ENCODE data around the gene SMYD3. TPM values are rescaled to one million over a fixed set of nuclear protein-coding genes. Genes with fewer than 3 reads are reported as not detected.

SMYD3 gene
- total RNA-seq, 1 experiment from 2014 or later, result 25.5 TPM

DNA sequence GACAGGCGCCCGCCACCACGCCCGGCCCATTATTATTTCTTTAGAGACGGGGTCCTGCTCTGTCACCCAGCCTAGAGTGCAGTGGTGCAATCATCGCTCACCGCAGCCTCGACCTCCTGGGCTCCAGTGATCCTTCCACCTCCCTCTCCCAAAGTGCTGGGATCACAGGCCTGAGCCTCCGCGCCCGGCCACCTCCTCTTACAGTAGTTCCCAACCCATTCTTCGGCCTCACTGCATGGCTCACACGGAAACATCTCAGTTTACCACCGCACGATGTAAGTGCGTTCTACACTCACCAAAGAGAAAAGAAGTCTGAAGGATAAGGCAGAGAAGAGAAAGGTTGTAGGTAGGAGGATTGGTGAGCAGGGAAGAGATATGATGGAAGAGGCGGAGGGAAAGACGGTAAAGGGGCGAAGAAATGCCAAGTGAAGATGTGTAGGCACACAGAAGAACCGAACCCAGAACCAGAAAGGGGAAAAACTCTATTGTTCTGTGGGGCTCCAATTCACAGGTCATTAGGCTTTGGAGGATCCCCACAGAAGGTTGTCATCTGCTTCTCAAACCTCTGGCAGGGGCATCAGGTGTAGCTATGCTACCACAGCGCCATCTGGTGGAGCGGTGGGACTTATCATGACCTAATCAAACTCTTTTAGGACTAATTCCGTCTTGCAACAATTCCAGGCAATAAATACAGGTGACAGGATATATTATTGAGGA lies 504.2 kb downstream of the SMYD3 start:
- no peaks in the 10 kb centered on the region for H3K27me3 Mint-ChIP-seq (ENCODE audit: low read depth)
- peak; percentile 82 for DNase-seq
- no peaks in the 10 kb centered on the region for H3K9me3 Mint-ChIP-seq
- peaks cover 0 to 3% (median 2%) of the 10 kb centered on the region in 3 experiments; a peak in 2 of 7 replicates for H3K36me3 Mint-ChIP-seq (ENCODE audit: insufficient read depth in 1 of 3, low read depth in 3 of 3)
- TF ChIP-seq, protein P1, sequence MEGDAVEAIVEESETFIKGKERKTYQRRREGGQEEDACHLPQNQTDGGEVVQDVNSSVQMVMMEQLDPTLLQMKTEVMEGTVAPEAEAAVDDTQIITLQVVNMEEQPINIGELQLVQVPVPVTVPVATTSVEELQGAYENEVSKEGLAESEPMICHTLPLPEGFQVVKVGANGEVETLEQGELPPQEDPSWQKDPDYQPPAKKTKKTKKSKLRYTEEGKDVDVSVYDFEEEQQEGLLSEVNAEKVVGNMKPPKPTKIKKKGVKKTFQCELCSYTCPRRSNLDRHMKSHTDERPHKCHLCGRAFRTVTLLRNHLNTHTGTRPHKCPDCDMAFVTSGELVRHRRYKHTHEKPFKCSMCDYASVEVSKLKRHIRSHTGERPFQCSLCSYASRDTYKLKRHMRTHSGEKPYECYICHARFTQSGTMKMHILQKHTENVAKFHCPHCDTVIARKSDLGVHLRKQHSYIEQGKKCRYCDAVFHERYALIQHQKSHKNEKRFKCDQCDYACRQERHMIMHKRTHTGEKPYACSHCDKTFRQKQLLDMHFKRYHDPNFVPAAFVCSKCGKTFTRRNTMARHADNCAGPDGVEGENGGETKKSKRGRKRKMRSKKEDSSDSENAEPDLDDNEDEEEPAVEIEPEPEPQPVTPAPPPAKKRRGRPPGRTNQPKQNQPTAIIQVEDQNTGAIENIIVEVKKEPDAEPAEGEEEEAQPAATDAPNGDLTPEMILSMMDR (conservative IDR thresholded peaks at IDR 0.05), result peak; percentile 90
- no peak overlapping the region for H3K4me3 Mint-ChIP-seq
- Histone ChIP-seq H3T11ph (ENCODE audit: low read length) (no peak overlapping the region), H3K27me3 (ENCODE audit: insufficient read depth, low read length) (no peaks in the 10 kb centered on the region), H2BK5ac (ENCODE audit: insufficient read length, low read length) (no peak overlapping the region), H2BK120ac (ENCODE audit: low read depth, low read length, poor library complexity, severe bottlenecking) (no peak overlapping the region), H3K14ac (ENCODE audit: insufficient read depth, low read length) (no peak overlapping the region), H3K23ac (ENCODE audit: insufficient read length, low read depth, low read length) (no peak overlapping the region), H3K56ac (ENCODE audit: insufficient read length, low read depth, low read length) (no peak overlapping the region), H4K20me1 (ENCODE audit: control insufficient read depth, insufficient read depth, insufficient read length) (no peaks in the 10 kb centered on the region), H4K5ac (ENCODE audit: insufficient read length, low read depth, low read length) (no peak overlapping the region), H3K79me2 (ENCODE audit: insufficient read depth, low read length) (no peaks in the 10 kb centered on the region), H4K91ac (ENCODE audit: insufficient read length, low read depth, low read length) (no peak overlapping the region), H3K18ac (ENCODE audit: insufficient read length, low read depth, low read length) (no peak overlapping the region), H3K23me2 (ENCODE audit: insufficient read length, low read depth, low read length, poor library complexity, severe bottlenecking) (no peaks in the 10 kb centered on the region), H3K4me1 (ENCODE audit: insufficient read depth, low read length) (no peaks in the 10 kb centered on the region; the same call in 1 of the 2 replicates), H2BK15ac (ENCODE audit: low read depth, low read length) (no peak overlapping the region), H3K79me1 (ENCODE audit: insufficient read depth, low read depth, low read length, poor library complexity, severe bottlenecking) (no peaks in the 10 kb centered on the region), H2AK5ac (ENCODE audit: insufficient read length, low read length) (no peak overlapping the region), H3K9ac (ENCODE audit: extremely low read depth, insufficient read length, low read length) (no peak overlapping the region), H2BK12ac (ENCODE audit: insufficient read length, low read depth, low read length) (no peak overlapping the region), H4K8ac (replicated peaks; ENCODE audit: insufficient read length, low read depth, low read length) (no peak overlapping the region), H3K9me3 (ENCODE audit: control insufficient read depth, low read depth, low read length) (no peaks in the 10 kb centered on the region), H2AFZ (ENCODE audit: low read length) (no peak overlapping the region), H3K27ac (ENCODE audit: insufficient read length, low read depth, low read length) (no peak overlapping the region), H2BK20ac (ENCODE audit: low read depth, low read length, poor library complexity, severe bottlenecking) (no peak overlapping the region), H3K4me2 (ENCODE audit: insufficient read depth, insufficient read length, low read length) (no peak overlapping the region), H3K4ac (ENCODE audit: low read depth, low read length) (no peak overlapping the region)
- H3K27ac Mint-ChIP-seq, result no peak overlapping the region
- peaks cover 2 to 6% of the 10 kb centered on the region in 2 experiments for H3K4me1 Mint-ChIP-seq
- 100% methylated on average over 3 of the region's 23 CpGs for WGBS (ENCODE audit: extremely low coverage, insufficient read length, low lambda C conversion rate)

Measured in H9 (cell line).